OCI-LY3 (cell line): Measurements from ENCODE around the gene BTAF1.

Source experiments
- H2AFZ ChIP-seq: fragments of 200-600, 300-600 bp; shearing (Covaris generic); 2 replicates; pipeline ENCODE4 v1.6.0; 2014; ENCODE audit warnings: antibody characterized with exemption, low read depth, low read length
- H3K27ac ChIP-seq: fragments of 200-600, 300-600 bp; sonication (generic); 2 replicates; pipeline ENCODE4 v1.5.1; 2014; ENCODE audit warnings: mild to moderate bottlenecking, low read length, moderate library complexity, mixed read lengths
- H3K27me3 ChIP-seq: fragments of 200-600, 300-600 bp; sonication (generic); 2 replicates; pipeline ENCODE4 v1.6.1; 2014; ENCODE audit warnings: low read depth, low read length, mixed read lengths
- H3K36me3 ChIP-seq: fragments of 200-600, 300-600 bp; sonication (generic); replicated peaks from 2 replicates; pipeline ENCODE3; 2014; ENCODE audit warnings: low read depth, low read length, mixed read lengths
- H3K4me1 ChIP-seq: fragments of 300-600, 200-600 bp; sonication (generic); 2 replicates; pipeline ENCODE4 v1.6.1; 2014; ENCODE audit warnings: low read length, mixed read lengths
- H3K4me2 ChIP-seq: fragments of 200-600, 300-600 bp; sonication (generic); 2 replicates; pipeline ENCODE4 v1.6.1; 2014; ENCODE audit warnings: low read length, mixed read lengths
- H3K4me3 ChIP-seq: fragments of 300-600, 200-600 bp; sonication (generic); 2 replicates; pipeline ENCODE4 v1.5.1; 2014; ENCODE audit warnings: antibody characterized with exemption, mild to moderate bottlenecking, low read length, moderate library complexity
- H3K79me2 ChIP-seq: fragments of 300-600, 200-600 bp; shearing (Covaris generic); 2 replicates; pipeline ENCODE4 v1.6.1; 2014; ENCODE audit warnings: mild to moderate bottlenecking, low read length, mixed read lengths
- H3K9ac ChIP-seq: fragments of 300-600, 200-600 bp; shearing (Covaris generic); 2 replicates; pipeline ENCODE4 v1.6.0; 2014; ENCODE audit warnings: mild to moderate bottlenecking, low read length, moderate library complexity
- H3K9me3 ChIP-seq: fragments of 200-600, 300-600 bp; shearing (Covaris generic); 2 replicates; pipeline ENCODE4 v1.6.1; 2014; ENCODE audit warnings: low read length, mixed read lengths; ENCODE audit not compliant: insufficient read depth
- H4K20me1 ChIP-seq: fragments of 200-600, 300-600 bp; sonication (generic); 2 replicates; pipeline ENCODE4 v1.6.1; 2016; ENCODE audit warnings: low read length, mixed read lengths; ENCODE audit not compliant: insufficient read depth
- EZH2phosphoT487 ChIP-seq: fragments of 200-600 bp; shearing (Covaris generic); IDR thresholded peaks from 2 replicates; pipeline ENCODE4 v1.6.1; 2018; ENCODE audit warnings: antibody characterized with exemption, mixed run types, low read depth
- TF ChIP-seq, protein P1 (sequence below): fragments of 200-600, 300-600 bp; sonication (generic); IDR thresholded peaks from 2 replicates; pipeline ENCODE4 v1.5.1; 2014; ENCODE audit warnings: antibody characterized with exemption, low read length, low read depth

BTAF1 gene

DNA sequence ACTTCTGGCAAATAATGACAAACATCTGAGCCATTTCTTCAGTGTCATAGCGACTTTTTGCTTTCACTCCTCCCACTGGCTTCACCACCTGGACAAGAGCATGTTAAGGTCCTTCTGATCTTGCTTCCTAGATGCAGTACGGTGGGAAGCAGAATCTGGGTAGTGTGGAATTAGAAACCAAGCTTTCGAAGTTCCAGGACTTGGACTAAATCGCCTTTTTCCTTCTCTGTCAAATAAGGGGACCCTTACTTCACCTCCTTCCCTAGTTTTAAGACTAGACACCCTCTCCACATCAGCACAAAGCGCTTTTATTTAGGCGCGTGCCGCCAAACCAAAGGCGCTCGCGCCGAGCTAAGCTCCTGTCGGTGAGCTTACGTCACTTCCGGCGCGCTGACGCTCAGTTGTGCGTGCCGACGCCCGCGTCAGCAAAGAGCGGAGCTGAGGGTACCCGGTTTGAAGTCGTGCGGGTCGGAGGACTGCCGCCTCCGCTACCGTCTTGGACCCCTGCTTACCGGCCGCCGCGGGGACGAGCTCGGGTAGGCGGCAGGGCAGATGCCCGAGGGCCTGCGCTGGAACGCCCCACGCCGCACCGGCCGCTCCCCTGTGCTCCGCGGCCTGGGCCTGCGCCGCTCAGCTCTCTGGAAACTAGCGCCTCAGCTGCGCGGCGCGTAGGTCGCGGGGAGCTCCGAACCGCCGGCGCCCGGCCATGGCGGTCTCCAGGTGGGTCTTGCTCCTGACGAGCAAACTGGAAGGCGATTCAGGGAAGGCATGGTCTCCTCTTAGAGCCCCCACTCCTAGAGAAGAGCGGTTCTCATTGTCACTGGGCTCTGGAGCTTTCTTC is at the start of gene BTAF1:
TSS of gene BTAF1 (plus strand) at position 400 of the 841 bp plus-strand sequence. CDS start at position 707, 307 bp downstream.
- Histone ChIP-seq H3K27me3 (no peaks in the 10 kb centered on the region), H3K79me2 (peaks cover 52% of the 10 kb centered on the region), H3K4me1 (peaks cover 17% of the 10 kb centered on the region), H2AFZ (peak within 1 kb of the TSS; percentile 67; the same call in 1 of the 2 replicates), H3K9me3 (no peaks in the 10 kb centered on the region), H3K4me3 (peak within 1 kb of the TSS; percentile 82), H3K4me2 (peak within 1 kb of the TSS; percentile 72), H4K20me1 (peaks cover 43% of the 10 kb centered on the region), H3K9ac (peak within 1 kb of the TSS; percentile 80), H3K36me3 (peaks cover 12% of the 10 kb centered on the region), H3K27ac (peak within 1 kb of the TSS; percentile 80)
- no peak for TF ChIP-seq EZH2phosphoT487
- TF ChIP-seq, protein P1, sequence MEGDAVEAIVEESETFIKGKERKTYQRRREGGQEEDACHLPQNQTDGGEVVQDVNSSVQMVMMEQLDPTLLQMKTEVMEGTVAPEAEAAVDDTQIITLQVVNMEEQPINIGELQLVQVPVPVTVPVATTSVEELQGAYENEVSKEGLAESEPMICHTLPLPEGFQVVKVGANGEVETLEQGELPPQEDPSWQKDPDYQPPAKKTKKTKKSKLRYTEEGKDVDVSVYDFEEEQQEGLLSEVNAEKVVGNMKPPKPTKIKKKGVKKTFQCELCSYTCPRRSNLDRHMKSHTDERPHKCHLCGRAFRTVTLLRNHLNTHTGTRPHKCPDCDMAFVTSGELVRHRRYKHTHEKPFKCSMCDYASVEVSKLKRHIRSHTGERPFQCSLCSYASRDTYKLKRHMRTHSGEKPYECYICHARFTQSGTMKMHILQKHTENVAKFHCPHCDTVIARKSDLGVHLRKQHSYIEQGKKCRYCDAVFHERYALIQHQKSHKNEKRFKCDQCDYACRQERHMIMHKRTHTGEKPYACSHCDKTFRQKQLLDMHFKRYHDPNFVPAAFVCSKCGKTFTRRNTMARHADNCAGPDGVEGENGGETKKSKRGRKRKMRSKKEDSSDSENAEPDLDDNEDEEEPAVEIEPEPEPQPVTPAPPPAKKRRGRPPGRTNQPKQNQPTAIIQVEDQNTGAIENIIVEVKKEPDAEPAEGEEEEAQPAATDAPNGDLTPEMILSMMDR: no peak

DNA sequence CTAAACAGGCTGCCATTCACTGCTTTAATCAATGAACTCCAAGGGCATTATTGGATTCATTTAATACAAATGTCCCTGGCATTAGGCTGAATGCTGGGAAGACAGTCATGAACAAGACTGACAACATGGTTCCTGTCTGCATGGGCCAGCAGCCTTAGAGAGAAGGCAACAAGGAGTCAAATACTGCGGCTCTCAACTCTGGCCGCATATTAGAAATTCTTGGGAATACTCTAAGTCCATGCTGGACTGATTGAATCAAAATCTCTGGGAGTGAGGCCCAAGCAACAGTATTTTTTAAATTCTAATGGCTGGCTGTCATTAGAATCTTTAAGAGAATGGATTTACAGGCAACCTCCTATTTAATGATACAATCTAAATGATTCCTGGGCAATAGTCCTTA is 48.4 kb upstream of the BTAF1 start:
- Histone ChIP-seq H3K27me3 (no peaks in the 10 kb centered on the region), H3K9me3 (no peaks in the 10 kb centered on the region), H3K79me2 (no peaks in the 10 kb centered on the region), H4K20me1 (no peaks in the 10 kb centered on the region), H3K4me1 (no peaks in the 10 kb centered on the region), H3K27ac (no peak overlapping the region), H3K36me3 (no peaks in the 10 kb centered on the region), H3K9ac (no peak overlapping the region), H3K4me2 (no peak overlapping the region), H2AFZ (no peak overlapping the region), H3K4me3 (no peak overlapping the region)
- no peak for TF ChIP-seq EZH2phosphoT487

DNA sequence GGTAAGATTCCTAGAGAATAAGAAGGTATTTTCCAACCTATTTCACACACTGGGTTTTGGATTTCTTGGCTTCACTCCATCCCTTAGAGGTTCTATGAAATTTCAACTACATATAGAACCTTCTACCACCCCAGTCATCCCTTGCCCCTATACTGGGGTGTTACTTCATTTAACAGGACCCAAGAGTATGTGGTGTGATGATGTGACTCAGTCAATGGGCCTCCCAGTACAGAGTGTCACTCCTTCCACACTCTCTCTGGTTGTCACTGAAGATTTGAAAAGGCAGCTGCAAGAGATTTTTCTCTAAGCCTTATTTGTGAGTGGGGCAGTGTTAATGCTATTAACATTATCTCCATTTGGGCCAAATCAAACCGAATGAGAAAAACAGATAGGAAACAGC is 47.8 kb upstream of the BTAF1 start:
- no peaks in the 10 kb centered on the region for H3K36me3 ChIP-seq
- no peaks in the 10 kb centered on the region for H3K27me3 ChIP-seq
- no peak overlapping the region for H3K27ac ChIP-seq
- no peak overlapping the region for H2AFZ ChIP-seq
- no peaks in the 10 kb centered on the region for H3K79me2 ChIP-seq
- no peaks in the 10 kb centered on the region for H4K20me1 ChIP-seq
- H3K9me3 ChIP-seq: no peaks in the 10 kb centered on the region
- no peak overlapping the region for H3K4me2 ChIP-seq
- H3K9ac ChIP-seq: no peak overlapping the region
- TF ChIP-seq EZH2phosphoT487: no peak
- TF ChIP-seq, protein P1: no peak
- H3K4me3 ChIP-seq: no peak overlapping the region
- no peaks in the 10 kb centered on the region for H3K4me1 ChIP-seq

DNA sequence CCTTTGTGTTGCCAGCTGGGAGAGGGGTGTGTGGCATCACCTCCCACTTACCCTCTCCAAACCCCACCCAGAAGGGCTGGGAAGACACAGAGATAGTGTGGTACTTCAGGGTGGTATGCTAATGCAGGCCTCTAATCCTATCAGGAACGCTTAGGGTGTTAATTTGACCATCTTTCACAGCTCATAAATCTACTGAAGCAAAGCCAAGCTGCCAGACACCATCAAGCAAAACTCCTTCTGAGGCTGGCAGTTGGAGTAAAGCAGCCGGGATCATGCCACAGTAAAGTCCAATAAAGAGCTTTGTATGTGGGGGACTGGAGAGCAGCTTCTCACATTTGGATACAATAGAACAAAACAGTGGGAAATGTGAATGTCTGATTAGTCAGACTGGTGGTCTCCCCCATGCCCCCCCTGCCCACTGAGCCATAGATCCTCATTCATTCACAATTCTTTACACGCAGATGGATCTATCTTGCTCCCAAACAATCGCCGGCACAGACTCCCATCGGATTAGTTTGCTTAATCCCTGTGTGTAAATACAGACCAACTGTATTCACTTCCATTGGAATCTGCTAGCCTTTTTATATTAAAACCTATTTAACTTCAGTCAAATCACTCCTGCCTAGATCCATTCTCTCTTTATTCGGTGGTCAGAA is 43.9 kb upstream of the BTAF1 start:
- no peak overlapping the region for H3K4me3 ChIP-seq
- H2AFZ ChIP-seq: no peak overlapping the region
- no peak overlapping the region for H3K9ac ChIP-seq
- H3K27me3 ChIP-seq: no peaks in the 10 kb centered on the region
- H3K9me3 ChIP-seq: no peaks in the 10 kb centered on the region
- no peaks in the 10 kb centered on the region for H3K4me1 ChIP-seq
- TF ChIP-seq, protein P1: no peak
- no peak for TF ChIP-seq EZH2phosphoT487
- H4K20me1 ChIP-seq: no peaks in the 10 kb centered on the region
- H3K79me2 ChIP-seq: no peaks in the 10 kb centered on the region
- no peak overlapping the region for H3K4me2 ChIP-seq
- H3K27ac ChIP-seq: no peak overlapping the region
- H3K36me3 ChIP-seq: no peaks in the 10 kb centered on the region
